ENCODE data around the gene FYN.

The FYN gene

DNA sequence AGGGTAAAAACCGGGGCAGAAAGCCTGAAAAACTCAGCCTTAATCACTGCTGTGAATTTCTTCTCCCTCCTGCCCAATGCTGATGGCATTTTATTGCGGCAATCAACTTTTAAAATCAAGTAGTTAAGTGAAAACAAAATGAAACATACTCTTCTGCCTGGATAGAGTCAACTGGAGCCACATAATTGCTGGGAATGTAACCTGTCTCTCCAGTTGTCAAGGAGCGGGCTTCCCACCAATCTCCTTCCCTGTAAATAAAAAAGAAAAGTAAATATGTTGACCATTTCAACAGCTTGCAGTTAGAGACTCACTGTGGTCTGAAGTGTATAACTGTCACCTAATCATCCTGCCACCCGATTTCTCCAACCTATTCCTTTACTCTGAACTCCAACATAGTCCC, 165.5 kb downstream of the FYN start:
- no peak for DNase-seq (ENCODE audit: low read depth)

DNA sequence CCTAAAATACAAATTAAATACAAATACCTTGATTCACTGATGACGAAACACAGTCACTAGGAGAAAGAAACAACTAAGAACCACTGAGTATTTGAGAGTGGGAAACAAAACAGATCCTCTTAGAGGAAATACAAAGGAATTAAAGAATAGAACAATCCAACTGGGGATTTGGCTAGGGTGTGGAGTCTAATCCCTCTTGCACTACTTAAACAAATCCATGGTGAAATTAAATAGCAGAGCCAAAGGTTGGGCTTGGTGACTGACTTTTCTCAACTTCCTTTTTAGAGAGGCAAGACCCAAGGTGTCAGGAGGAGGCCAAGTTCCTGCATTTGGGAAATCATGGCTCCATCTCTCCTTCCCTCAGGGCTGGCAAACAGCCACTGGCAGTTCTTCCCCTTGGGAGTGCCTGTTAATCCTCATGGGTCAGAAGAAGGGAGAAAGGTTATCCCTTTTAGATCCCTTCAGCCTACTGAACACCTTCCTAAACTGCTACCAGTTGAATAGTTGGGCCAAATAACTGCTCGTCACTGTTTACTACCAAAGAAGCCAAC, 166.3 kb downstream of the FYN start:
- DNase-seq (ENCODE audit: low read depth), result no peak

- DNase-seq (ENCODE audit: low read depth), result no peak
Observed at GRCh38 chr6:111703723-111704122, 169.5 kb downstream of the FYN start.

GRCh38 chr6:111702268-111702667, 171.0 kb downstream of the FYN start:
- no peak for DNase-seq (ENCODE audit: low read depth)

DNA sequence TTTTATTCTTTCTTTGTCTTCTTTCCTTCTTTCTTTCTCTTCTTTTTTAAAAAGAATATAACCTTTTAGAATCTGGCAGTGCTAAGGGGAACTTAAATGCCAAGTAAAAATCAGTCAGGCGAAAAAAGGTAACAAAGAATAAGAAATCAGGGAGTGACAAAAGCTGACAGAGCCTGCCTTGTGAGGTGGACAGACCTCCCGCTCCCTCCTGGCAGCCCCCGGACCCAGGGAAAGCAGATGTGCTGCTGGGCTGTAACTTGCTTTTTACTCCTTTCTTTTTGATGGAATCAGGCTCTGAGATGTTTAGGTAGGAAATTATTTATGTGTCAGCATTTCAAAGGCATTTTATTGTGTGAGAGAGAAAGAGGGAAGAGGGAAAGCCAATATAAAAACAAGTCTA, 172.1 kb downstream of the FYN start:
- no peak for DNase-seq (ENCODE audit: low read depth)

GRCh38 chr6:111700135-111700690, 173.0 kb downstream of the FYN start:
- no peak for DNase-seq (ENCODE audit: low read depth)

- DNase-seq (ENCODE audit: low read depth), result no peak
Observed at GRCh38 chr6:111699123-111699522, 174.1 kb downstream of the FYN start.

- no peak for DNase-seq (ENCODE audit: low read depth)
Observed at GRCh38 chr6:111696814-111697213, 176.4 kb downstream of the FYN start.

GRCh38 chr6:111692327-111693164, 180.7 kb downstream of the FYN start:
- no peak for DNase-seq (ENCODE audit: low read depth)

DNA sequence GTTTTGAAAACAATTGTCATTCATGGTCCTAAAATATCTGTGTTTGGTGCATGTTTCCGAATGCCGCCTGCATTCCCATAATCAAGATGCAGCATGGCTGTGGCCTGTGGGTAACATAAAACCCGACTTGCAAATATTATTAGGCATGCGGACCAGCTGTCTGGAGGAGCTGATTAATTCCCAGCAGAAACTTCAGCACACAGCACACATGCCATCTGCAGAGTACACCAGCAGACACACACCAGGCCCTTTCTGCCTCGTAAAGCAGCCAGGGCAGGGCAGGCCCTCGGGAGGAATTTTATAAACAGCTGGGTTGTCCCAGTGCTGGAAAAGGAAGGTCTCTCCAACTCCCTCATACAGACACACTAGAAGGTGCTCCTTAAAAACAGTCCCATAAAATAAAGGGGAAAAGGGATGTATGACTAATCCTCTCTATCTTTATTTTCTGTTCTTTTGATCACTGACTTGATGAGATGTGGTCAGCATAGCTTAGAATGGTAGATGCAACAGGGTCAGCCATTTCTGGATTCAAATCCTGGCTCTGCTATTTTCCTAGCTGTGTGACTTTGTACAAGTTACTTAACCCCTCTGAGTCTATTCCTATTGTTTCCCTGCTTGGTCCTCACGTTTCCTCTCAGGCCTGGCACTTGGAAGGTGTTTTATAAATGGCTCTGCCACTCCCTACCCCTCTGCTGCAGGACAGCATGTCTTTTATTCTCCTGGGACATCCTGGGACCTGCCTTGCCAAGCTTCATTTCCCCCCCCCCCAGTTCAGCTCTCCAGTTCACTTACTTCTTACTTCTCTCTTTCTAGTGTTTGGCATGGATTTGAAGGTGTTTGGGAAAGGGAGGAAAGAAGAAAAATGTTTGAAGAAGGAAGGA, 181.7 kb downstream of the FYN start:
- DNase-seq (ENCODE audit: low read depth), result no peak

DNA sequence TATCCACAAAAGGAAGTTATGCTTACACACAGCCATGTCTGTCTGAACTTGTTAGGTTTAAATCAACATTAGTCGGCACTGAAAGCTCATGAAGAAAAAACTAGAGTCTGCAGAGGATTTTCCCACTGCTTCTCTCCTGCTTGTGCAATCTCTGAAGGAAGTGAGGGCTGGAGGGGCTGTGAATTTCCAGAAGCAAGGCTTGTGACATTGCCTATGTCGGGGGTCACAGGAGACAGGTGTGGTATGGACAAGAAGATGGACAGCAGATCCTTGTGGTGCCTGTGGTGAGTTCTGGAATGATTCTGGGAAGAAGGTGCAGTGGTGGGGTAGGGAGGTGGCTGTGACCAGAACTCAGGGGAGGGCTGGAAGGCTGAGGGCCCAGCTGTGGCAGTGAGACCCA, 183.3 kb downstream of the FYN start:
- DNase-seq (ENCODE audit: low read depth), result no peak

- DNase-seq (ENCODE audit: low read depth), result no peak
Observed at GRCh38 chr6:111689419-111689818, 183.8 kb downstream of the FYN start.

GRCh38 chr6:111688331-111688730, 184.9 kb downstream of the FYN start:
- no peak for DNase-seq (ENCODE audit: low read depth)

GRCh38 chr6:111687652-111688051, 185.6 kb downstream of the FYN start:
- no peak for DNase-seq (ENCODE audit: low read depth)

DNA sequence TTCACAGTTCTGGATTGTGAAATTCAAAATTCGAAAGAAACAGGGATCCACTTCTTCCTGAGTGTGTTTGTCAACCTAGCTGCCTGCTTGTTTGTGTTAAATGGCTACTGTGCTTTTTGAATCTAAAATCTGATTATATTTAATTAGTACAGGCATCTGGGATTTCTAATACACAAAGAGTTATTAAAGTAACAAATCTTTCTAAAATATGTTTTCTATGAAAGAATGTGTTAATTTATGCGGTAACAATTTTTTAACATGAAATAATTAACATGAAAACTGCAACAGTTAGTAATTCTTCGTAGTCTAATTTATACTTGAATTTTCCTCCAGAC, 186.4 kb downstream of the FYN start:
- no peak for DNase-seq (ENCODE audit: low read depth)

- no peak for DNase-seq (ENCODE audit: low read depth)
Observed at GRCh38 chr6:111686249-111686931, 186.9 kb downstream of the FYN start.

DNA sequence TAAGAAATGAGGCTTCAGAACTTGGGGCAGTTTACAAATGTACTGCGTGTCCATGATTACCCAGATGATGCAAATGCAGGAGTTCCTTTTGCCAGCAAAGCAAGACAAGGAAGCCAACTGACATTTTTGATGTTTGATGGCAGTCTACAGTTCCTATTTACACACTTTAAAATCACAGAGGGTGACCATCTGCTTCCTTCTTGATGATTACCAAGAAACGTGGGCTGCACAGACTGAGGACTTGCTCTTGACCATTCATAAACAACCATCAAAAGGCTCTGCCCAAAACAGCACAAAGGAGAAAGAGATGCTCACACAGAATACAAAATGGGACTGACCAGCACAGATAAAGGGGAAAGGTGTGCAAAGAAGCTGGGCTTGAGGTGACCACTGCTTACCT, 187.7 kb downstream of the FYN start:
- DNase-seq (ENCODE audit: low read depth), result no peak

DNA sequence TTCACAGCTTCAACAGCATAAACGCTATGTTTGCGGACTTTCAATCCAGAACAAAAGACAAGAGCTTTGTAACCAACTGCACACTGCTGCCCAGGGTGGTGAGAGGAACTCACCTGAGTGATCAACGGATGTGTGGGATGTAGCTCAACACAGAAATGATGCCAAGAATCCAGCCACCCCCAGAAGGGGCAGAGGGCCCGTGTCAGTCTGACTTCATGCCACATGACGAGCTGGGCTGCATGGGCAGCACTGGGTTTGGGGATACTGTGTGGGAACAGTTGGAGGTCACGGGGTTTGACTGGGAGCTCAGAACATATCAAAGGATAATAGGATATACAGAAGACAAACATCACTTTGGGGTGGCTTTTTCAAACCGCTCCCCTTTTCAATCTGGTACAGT, 188.2 kb downstream of the FYN start:
- DNase-seq (ENCODE audit: low read depth), result no peak

DNA sequence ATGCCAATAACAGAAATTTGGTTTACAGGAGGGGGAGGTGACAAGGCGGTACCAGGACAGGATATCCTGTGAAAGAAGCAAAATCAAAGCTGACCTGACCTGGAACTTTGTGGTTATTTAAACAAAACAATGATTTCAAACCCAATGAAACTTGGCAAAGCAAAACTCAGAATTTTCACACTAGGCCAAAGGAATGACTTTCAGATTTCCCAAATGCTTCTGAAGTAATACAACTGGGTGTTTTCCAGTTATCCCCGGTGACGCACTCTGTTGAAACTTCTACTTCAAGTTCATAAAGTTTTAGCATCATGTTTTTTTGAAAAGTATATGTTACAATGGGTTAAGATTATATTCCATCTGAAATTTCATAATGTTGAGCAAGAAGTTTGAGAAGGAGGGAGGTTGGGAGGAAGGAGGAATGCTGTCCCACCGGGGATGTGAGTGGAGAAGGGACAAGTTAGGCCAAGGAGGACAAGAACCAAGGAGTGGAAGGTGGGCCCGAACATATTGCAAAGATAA, 189.4 kb downstream of the FYN start:
- no peak for DNase-seq (ENCODE audit: low read depth)

GRCh38 chr6:111683157-111683556, 190.1 kb downstream of the FYN start:
- no peak for DNase-seq (ENCODE audit: low read depth)

GRCh38 chr6:111681860-111682259, 191.4 kb downstream of the FYN start:
- DNase-seq (ENCODE audit: low read depth), result no peak
